Natural killer cell (primary cell): ENCODE data around the gene DIO1. TPM values are rescaled to one million over a fixed set of nuclear protein-coding genes. Genes with fewer than 3 reads are reported as not detected.

Source experiments
- ATAC-seq, 3 donors: fragments of 150-1000 bp in 2 of 3; fragments of 200-7000 bp in 1 of 3; cut with Tn5 transposase; 1 replicate in 1 of 3; 2 replicates in 2 of 3; pipeline ENCODE4 v1.10.0; 2021; ENCODE audit warnings: mild to moderate bottlenecking in 2 of 3, moderate library complexity in 2 of 3
- DNase-seq, 2 donors: peaks; one replicate each; pipeline versions ENCODE4 v3.0.0 to v3.0.0-alpha.2; 2013 to 2021; ENCODE audit warnings: mixed read lengths in 1 of 2
- H3K27ac ChIP-seq: one replicate; pipeline ENCODE4 v1.5.1; 2013; ENCODE audit warnings: mild to moderate bottlenecking, low read length
- H3K27me3 ChIP-seq: one replicate; pipeline ENCODE4 v1.6.1; 2013; ENCODE audit warnings: low read length; ENCODE audit not compliant: control insufficient read depth, insufficient read depth
- H3K36me3 ChIP-seq: one replicate; pipeline ENCODE4 v1.6.1; 2013; ENCODE audit warnings: low read length; ENCODE audit not compliant: control insufficient read depth, insufficient read depth
- H3K4me1 ChIP-seq: one replicate; pipeline ENCODE4 v1.6.1; 2013; ENCODE audit warnings: low read length; ENCODE audit not compliant: control insufficient read depth, insufficient read depth
- H3K4me3 ChIP-seq: one replicate; pipeline ENCODE4 v1.5.1; 2013; ENCODE audit warnings: low read length
- H3K9me3 ChIP-seq: one replicate; pipeline ENCODE4 v1.6.1; 2013; ENCODE audit warnings: low read length; ENCODE audit not compliant: control insufficient read depth, insufficient read depth
- H3K27ac Mint-ChIP-seq, 2 donors: one replicate each; pipeline ENCODE4 v1.8.0; 2022; ENCODE audit warnings: mild to moderate bottlenecking in 2 of 2, mixed read lengths in 2 of 2, moderate library complexity in 1 of 2
- H3K27me3 Mint-ChIP-seq, 2 donors: one replicate each; pipeline ENCODE4 v1.8.0; 2022; ENCODE audit warnings: low read depth in 2 of 2, mixed read lengths in 2 of 2
- H3K36me3 Mint-ChIP-seq: one replicate; pipeline ENCODE4 v1.8.0; 2022; ENCODE audit warnings: mixed read lengths
- H3K4me1 Mint-ChIP-seq, 2 donors: one replicate each; pipeline ENCODE4 v1.8.0; 2022; ENCODE audit warnings: mixed read lengths in 2 of 2
- H3K4me3 Mint-ChIP-seq: one replicate; pipeline ENCODE4 v1.8.0; 2022; ENCODE audit warnings: mild to moderate bottlenecking, moderate library complexity, mixed read lengths
- H3K9me3 Mint-ChIP-seq, 2 donors: one replicate each; pipeline ENCODE4 v1.8.0; 2022; ENCODE audit warnings: mixed read lengths in 2 of 2
- CTCF ChIP-seq: fragments of 200-600 bp; IDR thresholded peaks from one replicate; pipeline ENCODE4 v1.8.0; 2022; ENCODE audit warnings: antibody characterized with exemption
- intact Hi-C: fragments of 100-400 bp; cut with micrococcal nuclease; formaldehyde crosslinking; loops from one replicate; pipeline ENCODE4 v1.14.2; 2022
- total RNA-seq, 4 donors: library from RNA; stranded (reverse); fragments of 120-200 nt in 1 of 4; gene quantifications; one replicate each; pipeline versions ENCODE4 v1.2.3 to v1.2.4, GENCODE V29; 2013 to 2022

Gene DIO1
- total RNA-seq, 3 donors from 2014 or later (not counting 1 experiment from before 2014, with no cell fraction given), result not detected

- intact Hi-C loops, result loop anchor here (1.0 kb wide), 2 partner anchors 81 to 98 kb away; no protein-coding TSS in a partner anchor
- Histone ChIP-seq H3K9me3 (no peaks in the 10 kb centered on the region), H3K36me3 (peaks cover 33% of the 10 kb centered on the region), H3K27me3 (no peaks in the 10 kb centered on the region), H3K27ac (no peak overlapping the region), H3K4me3 (no peak overlapping the region), H3K4me1 (no peaks in the 10 kb centered on the region)
- peak; percentile 76 for TF ChIP-seq CTCF
- no peak overlapping the region for H3K4me3 Mint-ChIP-seq
- ATAC-seq, result peak; percentile 78 to 90 (median 78)
- DNase-seq, result peak in 1 of 2 donors; percentile 72
- no peaks in the 10 kb centered on the region for H3K36me3 Mint-ChIP-seq
- no peaks in the 10 kb centered on the region for H3K9me3 Mint-ChIP-seq
- no peaks in the 10 kb centered on the region for H3K27me3 Mint-ChIP-seq
- H3K4me1 Mint-ChIP-seq, result peaks cover 0 to 10% of the 10 kb centered on the region in 2 donors
- H3K27ac Mint-ChIP-seq, result no peak overlapping the region
Measured at GRCh38 chr1:53959664-53960250, 65.8 kb downstream of the DIO1 start.

Other genes with a start within 250 kb of the DIO1 start
- not detected for gene GLIS1, start 155.0 kb upstream of the DIO1 start, total RNA-seq
- gene NDC1, start 55.9 kb upstream of the DIO1 start, total RNA-seq, result 1 to 10 TPM; 4.3 to 6.3 (median 5.2) TPM
- 10 to 100 TPM; 13.2 to 20.8 (median 18.0) TPM for gene YIPF1, start 4.4 kb upstream of the DIO1 start, total RNA-seq
- gene IFT25, start 51.5 kb downstream of the DIO1 start, total RNA-seq, result 10 to 100 TPM; 41.5 to 54.6 (median 41.6) TPM
- gene LRRC42, start 52.2 kb downstream of the DIO1 start, total RNA-seq, result 10 to 100 TPM in 2 of 3 donors, 1 to 10 TPM in 1; 8.9 to 11.1 (median 10.0) TPM
- not detected for gene LDLRAD1, start 124.0 kb downstream of the DIO1 start, total RNA-seq
- gene TMEM59, start 159.0 kb downstream of the DIO1 start, total RNA-seq, result 100 to 1,000 TPM; 187 to 202 (median 199) TPM
- gene TCEANC2, start 159.4 kb downstream of the DIO1 start, total RNA-seq, result 1 to 10 TPM; 5.1 to 9.5 (median 7.3) TPM